ENCODE measurements around the gene PLCH2.

DNA sequence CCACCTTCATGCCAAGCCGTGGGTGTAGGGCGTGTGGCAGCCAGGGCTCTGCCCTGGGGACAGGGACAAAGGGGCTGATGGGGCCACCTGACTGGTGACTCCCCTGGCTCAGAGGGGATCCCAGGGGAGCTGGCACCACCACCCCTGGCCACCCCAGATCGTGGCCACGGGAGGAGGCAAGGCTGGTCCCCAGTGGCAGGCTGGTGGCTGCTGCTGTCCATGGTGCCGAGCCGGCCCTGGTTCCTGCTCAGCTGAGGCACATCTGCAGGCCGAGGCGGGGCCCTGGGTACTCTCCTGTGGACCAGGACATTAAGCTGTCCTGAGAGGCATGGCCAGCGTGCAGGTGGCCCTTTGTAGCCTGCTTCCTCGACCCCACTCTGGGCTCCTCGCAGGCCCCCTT is 6.5 kb downstream of the PLCH2 start:
- TF ChIP-seq EP300 (conservative IDR thresholded peaks at IDR 0.05; ENCODE audit: poor library complexity, severe bottlenecking) (no peak), POLR2AphosphoS5 (IDR thresholded peaks at IDR 0.05) (no peak), EZH2 (IDR thresholded peaks at IDR 0.05; ENCODE audit: borderline replicate concordance, insufficient read depth, low read length, poor library complexity, severe bottlenecking) (no peak), SMC3 (conservative IDR thresholded peaks at IDR 0.05; ENCODE audit: poor library complexity) (no peak), RAD21 (conservative IDR thresholded peaks at IDR 0.05) (no peak)
- TF ChIP-seq, protein P1, sequence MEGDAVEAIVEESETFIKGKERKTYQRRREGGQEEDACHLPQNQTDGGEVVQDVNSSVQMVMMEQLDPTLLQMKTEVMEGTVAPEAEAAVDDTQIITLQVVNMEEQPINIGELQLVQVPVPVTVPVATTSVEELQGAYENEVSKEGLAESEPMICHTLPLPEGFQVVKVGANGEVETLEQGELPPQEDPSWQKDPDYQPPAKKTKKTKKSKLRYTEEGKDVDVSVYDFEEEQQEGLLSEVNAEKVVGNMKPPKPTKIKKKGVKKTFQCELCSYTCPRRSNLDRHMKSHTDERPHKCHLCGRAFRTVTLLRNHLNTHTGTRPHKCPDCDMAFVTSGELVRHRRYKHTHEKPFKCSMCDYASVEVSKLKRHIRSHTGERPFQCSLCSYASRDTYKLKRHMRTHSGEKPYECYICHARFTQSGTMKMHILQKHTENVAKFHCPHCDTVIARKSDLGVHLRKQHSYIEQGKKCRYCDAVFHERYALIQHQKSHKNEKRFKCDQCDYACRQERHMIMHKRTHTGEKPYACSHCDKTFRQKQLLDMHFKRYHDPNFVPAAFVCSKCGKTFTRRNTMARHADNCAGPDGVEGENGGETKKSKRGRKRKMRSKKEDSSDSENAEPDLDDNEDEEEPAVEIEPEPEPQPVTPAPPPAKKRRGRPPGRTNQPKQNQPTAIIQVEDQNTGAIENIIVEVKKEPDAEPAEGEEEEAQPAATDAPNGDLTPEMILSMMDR (IDR thresholded peaks at IDR 0.05; ENCODE audit: poor library complexity, severe bottlenecking), result no peak
